GM21786 (cell line): ENCODE results near the gene HNMT.
"Not testable (repeated sequence)": the region's sequence is repeated elsewhere in the genome, so short reads cannot be mapped to it uniquely, and the experiment has no call there.

Experiments used
- ATAC-seq: cut with Tn5 transposase; IDR thresholded peaks from one replicate; pipeline ENCODE4 v1.9.1; 2021; ENCODE audit not compliant: unreplicated experiment

Gene HNMT

DNA sequence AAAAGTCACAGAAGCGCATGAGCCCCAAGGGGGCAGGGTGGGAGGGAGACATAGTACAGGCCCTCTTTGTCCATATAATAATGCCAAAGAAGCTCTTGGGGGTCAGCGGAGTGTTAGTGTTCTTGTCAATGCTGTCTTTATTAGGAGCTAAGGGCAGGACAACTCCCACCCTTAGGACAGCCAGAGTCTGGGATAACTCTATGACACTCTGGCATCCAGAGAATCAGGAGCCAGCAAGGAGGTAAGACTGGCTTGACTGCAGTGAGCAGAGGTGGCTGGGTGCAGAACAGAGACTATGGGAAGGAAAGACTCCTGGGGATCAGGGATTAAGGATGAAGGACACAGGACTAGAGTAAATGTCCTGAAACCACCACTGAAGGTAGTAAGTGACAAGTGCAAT is 19.0 kb upstream of the HNMT start:
- ATAC-seq, result no peak

DNA sequence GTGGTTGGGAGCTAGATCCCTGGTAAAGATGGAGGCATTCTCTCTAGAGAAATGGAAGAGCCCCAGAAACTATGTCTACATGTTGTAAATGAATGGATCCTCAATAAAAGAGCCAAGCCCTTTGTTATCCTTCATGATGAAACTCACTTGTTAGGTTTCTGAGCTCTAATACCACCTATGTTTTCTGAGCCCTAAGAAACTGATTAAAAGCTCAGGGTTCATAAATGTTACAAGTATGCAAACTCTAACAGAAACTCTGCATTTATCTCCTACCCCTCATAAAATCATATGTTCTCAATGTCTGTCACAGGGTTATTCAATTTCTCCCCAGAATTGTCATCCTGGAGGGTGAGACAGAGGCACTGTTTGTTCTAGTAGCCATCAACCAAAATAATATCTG is 18.0 kb upstream of the HNMT start:
- ATAC-seq, result no peak

DNA sequence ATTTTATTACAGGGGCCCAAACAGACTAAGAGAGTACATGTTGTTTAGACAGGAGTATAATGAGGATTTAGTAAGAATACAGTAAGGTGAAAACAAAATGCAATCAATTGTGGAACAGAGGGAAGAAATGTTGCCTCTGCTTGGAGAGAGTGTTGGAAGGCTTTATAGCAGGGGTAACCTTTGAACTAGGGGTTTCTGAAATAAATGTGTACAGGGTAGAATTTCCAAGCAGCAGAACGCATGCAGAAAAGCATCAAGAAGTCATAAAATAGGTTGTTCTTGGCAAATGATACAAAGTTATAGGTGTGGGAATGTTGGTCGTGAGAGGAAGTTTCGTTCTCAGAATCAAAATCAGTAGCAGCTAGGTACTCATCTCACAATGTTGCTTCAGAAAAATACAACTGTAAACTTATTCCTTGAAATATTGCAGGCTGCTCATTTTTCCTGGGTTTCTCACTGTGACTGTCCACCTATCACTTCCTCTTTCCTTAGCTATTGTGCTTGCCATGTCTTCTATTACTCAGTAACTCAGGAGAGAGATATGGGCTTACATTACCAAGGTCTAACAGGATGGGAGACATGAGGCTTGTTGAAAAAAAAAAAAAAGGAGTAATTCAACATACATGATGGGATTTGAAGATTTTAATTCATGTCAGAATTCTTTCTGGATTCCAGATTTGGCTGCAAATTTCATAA is 17.1 kb upstream of the HNMT start:
- no peak for ATAC-seq

DNA sequence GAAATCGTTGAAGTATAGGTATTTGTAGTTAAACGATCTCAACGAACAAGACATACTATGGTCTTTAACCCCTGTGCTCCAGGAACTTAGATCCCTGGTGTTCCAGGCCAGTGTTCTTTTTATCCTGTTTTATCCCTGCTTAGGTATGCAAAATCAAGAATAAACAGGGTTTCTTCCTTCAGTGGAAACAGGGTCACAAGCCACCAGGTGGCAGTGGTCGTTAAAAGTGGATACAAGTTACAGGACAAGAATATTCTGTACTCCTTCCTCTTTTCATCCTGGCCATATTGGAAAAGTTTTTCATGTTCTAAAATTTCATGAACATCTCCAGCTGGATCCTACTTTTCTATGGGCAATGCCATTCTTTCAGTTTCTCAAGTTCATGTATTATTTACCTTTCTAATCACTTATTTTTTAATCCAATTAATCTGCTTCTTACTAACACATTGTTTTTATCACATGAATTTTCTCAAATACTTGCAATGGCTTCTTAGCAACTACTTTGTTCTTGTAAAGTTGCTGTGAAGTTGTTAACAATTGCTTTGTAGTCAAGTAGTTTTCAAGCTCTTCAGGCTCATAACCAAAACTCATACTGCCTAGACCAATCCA is 16.4 kb upstream of the HNMT start:
- peak; percentile 46 for ATAC-seq

DNA sequence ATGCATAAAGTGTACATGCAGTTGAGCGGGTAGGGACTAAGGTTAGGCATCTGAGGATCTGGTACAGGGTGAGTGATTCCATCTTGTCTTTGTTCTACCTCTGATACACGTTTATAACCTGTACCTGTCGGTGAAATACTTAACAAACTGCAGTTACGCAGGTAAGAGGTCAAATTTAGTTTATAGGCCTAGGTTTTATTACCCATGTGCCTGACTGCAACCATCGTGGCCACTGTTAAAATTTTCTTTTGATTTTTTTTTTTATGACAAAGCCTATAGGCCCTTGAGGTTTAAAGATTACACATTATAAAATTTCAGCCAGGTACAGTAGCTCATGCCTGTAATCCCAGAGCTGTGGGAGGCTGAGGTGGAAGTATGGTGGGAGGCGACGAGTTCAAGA is 15.4 kb upstream of the HNMT start:
- no peak for ATAC-seq

DNA sequence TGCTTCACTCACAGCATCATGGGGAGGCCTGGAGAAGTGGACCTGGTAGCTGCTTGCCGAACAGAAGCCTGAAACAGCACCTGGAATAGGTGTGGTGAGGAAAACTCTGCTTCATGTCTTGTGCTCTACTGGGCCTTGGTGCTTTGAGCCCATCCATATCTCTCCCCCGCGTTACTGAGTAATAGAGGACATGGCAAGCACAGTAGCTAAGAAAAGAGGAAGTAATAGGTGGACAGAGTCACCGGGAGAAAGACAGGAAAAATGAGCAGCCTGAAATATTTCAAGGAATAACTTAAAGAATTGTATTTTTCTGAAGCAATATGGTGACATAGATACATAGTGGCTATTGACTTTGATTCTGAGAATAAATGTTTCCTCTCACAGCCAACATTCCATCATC is 14.0 kb upstream of the HNMT start:
- no peak for ATAC-seq

DNA sequence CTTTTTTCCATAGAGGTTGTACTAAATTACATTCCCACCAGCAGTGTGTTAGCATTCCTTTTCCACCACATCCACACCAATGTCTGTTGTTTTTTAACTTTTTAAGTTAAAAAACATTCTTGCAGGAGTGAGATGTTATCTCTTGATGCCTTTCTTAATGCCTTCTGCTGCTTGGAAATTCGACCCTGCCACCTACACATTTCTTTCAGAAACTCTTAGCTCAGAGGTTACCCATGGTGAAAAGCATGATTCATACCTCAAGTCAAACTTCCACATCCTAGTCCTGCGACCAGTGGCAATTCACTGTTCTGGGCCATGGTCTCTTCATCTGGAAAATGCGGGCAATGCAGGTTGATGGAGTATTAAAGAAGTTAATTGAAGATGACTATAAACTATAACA is 12.7 kb upstream of the HNMT start:
- no peak for ATAC-seq

DNA sequence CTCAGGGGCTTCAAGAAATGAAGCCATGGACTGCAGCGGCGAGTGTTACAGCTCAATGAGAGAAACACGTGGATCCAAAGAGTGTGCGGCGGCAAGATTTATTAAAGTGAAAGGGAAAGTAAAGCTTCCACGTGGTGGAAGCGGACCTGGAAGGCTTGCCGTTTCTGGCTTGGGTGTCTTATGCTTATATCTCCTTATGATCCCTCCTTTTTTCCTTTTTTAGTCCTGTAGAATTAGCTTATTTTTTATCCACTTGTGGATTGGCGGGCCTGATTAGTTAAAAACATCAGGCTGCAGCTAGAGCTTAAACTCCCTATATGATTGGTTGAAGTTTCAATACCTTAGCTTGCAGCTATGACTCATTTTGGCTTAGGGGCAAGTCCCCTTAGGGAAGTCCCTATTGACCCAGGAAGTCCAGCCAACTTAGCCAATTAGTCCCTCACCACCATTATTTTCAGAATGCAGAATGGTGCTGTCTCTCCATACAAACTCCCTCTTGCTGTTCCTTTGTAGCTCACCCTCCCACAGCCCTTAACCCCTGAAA is 11.6 kb upstream of the HNMT start:
- ATAC-seq, result no peak

DNA sequence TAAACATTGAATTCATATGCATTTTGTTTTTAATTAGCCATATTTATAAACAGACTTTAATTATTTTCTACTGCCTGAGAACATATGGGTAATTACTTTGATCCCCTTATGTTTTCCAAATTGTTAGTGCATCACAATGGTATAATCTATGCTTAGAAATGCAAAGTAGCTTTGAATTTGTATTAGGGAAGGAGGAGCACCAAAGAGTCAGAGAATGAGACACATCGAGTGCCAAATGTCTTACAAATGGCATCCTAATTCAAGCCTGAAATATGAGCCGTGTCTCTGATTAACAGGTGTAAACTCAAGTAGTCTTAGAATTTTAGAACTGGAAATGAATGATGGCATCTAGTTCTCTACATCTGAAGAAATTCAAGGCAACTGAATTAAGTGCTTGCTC is 8.7 kb upstream of the HNMT start:
- ATAC-seq, result no peak

DNA sequence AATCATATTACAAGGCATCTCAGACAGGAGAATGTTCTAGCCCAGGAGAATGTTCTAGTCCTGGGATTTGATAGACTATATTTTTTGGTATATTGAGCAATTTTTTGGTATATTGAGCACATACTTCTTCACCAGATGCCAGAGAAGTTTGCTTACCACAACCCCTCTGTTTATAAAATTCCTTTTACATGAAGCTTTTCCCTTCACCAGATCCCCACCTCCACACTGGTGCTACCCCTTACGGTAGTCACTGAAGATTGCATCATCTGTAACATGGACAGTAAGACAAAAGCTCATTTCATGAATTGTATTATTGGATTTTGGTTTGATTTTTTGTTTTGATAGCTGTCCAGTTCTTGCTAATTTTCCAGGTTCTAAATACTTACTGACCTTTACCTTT is 7.2 kb upstream of the HNMT start:
- no peak for ATAC-seq

DNA sequence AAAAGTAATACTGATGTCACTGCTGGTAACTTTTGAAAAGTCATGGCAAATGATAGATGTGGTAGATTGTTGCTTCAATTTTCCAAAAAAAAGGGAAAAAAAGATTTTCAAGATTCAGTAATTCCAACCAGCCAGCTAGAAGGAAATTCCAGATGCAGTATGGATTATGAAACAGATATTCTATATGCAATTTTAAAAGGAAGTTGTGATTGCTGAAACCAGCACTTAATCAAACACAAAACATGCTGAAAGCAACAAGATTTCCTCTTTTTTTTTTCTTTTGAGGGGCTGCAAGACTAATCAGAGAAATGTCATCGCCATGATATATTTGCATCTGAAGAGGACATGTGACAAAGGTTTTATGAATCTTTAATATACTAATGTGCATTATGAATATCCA is 5.1 kb upstream of the HNMT start:
- ATAC-seq, result no peak

DNA sequence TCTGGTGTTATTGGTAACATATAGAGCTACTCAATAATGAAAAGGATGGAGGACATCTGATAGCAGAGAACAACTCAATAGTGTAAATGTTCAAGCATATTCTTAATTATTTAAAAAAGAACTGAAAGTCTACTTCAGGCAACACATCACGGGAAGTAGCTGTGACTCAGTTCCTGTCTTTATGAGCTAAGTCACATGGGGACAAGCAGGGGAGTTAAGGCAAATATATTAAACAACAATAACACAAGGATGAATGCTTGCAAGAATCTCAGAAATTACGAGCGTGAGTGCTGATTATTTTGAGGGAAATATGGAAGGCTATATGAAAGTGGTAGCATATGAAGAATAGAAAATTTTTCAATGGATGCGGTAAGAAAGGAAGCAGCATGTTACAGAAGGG is 4.0 kb upstream of the HNMT start:
- no peak for ATAC-seq

DNA sequence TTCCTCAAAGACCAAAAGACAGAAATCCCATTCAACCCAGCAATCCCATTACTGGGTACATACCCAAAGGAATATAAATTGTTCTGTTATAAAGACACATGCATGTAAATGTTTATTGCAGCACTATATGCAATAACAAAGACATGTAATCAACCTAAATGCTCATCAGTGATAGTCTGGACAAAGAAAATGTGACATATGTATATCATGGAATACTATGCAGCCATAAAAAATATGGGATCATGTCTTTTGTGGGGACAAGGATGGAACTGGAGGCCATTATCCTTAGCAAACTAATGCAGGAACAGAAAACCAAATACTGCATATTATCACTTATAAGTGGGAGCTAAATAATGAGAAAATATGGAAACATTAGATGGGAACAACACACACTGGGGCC is 2.7 kb upstream of the HNMT start:
- no peak for ATAC-seq

DNA sequence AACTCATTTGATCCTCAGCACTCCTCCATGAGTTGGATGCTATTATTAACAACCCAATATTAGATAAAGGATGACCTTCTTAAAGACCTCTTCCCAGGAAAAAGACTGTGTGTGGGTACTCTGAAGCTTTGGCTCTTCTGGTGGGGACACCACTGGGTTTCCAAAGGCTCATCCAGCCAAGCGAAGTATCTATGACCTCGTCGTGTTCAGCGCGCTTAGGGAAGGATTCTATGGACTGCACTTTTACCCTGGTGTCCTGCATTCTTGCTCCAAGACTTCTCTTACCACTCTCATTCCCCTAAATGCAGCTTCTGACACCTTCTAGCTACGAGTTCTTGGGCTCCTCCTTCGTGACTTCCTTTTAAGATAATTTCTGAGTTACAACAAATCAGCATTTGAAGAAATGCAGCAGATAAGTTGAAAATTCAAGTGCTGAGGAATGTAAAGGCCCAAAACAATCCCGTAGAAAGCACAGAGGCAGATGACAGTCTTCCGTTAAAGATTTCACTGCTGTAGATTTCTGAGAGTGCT is 673 bp upstream of the HNMT start:
- ATAC-seq, result no peak

DNA sequence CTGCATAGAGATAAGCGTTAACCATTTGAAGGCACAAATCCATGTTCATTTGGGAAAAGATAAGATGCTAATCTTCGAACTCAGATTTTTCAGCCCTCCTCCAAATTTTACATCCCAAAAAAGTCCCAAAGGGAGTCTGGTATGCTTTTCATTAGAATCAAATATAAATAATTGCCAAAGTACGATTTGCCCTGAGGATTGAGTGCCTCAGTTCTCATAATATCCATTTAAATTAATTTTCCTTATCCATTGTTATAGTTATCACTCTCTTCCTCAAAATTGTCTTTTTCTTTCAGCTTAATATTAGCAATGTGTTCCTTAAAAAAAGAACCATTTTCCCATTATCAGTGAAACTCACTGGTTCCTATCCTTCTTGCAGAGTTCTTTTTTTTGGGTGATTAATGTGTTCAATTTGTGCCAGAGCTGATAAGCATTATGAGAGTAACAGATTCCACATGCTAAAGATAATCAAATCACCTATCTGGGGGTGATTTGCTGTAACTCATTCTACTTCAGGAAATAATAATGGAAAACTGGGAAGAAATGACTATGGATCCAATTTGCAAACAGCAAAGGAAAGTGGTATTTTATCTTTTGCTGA is 686 bp downstream of the HNMT start:
- ATAC-seq, result no peak

DNA sequence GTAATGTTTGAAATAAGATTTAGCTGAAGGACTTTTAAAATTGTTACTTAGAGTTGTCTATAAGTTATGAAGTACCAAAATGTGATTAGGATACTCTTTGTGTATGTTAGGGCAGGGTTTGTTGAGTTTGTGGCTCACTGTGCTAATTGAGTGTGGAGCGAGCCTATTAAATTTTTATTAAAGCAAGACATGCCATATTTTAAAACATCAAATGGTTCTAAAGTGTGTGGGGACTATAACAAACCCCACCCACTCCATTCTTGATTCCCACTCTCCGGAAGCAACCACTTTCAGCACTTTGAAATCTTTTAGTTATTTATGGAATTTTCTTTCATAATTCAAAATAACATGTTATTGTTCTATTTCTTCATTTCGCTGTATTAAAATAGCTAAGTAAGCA is 1.8 kb downstream of the HNMT start:
- ATAC-seq, result no peak

DNA sequence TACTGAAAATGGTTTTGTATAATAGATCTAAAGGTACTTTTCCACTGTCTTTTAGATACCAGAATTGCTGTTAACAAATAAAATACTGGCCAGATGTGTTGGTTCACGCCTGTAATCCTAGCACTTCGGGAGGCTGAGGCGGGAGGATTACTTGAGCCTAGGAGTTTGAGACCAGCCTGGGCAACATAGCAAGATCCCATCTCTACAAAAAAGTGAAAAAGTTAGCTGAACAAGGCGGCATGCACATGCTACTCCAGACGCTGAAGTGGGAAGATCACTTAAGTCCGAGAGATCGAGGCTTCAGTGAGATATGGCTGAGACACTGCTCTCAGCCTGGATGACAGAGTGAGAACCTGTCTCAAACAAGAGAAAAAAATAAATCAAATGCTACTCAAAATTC is 2.8 kb downstream of the HNMT start:
- no peak for ATAC-seq

DNA sequence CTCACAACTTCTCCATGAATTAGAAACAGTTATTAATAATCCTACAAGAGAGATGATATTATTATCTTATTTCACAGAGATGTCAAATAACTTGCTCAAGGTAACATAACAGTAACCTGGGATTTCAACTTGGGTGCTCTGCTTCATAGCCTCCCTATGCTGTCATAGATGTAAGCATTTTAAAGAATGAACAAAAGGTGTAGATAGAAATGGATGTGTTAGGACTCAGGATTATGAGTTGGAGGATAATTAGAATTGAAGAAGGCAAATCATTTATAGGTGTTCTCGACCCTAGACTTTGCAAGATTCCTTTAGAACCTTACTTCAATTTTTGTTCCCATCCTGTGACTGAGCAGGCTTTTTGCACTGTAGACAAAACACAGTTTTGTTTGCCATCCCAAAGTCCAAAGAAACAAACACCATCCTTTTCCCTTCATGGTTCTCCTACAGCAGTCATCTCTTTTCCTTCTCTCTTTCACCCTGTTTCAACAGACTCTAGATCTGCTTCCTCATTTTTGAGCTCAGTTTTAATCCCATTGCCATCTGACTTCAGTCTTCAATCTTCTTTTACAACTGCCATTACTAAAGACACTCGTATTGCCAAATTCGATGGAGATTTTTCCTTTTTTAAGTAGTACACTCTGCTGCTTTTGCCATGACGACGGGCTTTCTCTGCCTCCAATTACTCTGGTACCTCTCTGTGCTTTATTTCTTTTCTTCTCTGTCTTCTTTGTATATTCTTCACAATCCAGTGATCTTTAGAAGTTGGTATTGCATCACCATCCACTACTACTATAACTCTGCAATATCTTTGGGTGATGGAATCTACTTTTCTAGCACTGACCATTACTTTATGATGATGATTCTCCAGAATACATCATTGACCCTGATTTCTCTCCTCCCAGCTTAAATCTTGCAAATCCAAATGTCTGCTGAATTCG is 4.5 kb downstream of the HNMT start:
- no peak for ATAC-seq

DNA sequence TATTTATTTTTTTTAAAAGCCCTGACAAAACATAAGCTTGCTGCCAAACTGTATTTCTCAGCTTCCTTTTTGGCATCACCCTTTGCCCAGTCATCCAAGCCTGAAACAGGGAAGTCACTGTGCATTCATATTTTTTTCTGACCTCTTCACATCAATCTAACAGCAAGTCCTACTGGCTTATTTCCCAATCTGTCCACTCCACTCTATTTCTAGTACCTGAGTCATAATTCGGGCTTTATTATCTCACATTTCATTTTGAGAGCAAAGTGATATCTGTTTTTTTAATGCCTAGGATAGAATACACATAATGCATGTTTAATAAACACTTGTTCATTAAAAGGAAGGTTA is 5.1 kb downstream of the HNMT start:
- no peak for ATAC-seq

DNA sequence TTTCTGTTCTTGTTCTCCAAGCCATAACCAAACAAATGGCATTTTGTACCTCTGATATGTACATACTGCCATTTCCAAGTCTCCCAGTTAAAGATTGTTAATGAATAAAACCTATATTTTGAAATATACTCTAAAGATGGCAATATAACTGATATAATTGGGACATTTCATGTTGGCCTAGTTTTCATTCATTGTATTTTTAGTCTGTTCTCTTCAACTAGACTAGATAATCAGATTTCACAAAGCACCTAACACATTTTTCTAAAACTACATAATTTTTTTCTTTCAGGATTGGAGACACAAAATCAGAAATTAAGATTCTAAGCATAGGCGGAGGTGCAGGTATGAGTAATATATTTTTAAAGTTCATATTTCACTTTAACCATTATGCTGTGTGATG is 5.6 kb downstream of the HNMT start:
- ATAC-seq, result no peak

DNA sequence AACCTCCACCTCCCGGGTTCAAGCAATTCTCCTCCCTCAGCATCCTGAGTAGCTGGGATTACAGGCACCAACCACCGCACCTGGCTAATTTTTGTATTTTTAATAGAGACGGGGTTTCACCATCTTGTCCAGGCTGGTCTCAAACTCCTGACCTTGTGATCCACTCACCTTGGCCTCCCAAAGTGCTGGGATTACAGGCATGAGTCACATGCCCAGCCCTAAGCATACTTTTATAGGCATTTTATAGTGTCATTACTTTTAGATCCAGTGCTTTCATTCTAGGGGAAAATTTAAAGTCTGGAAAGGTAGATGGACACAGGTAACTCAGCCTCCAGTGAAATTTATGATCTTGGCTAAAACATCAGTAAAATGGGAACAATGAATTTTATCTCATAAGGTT is 7.0 kb downstream of the HNMT start:
- ATAC-seq, result not testable (repeated sequence)
